Tracheal epithelial cell (primary cell): ENCODE results near the gene SLC38A1. TPM values are rescaled to one million over a fixed set of nuclear protein-coding genes. Genes with fewer than 3 reads are reported as not detected.

ENCODE experiments used
- total RNA-seq: library from RNA; depleted of rRNA; stranded (reverse); fragments of >200 nt; gene quantifications from 2 replicates; pipeline ENCODE4 v1.2.1, GENCODE V29; 2014

SLC38A1 gene
- total RNA-seq, result 189 and 287 TPM in 2 replicates

GRCh38 chr12:46268583-46269428, at the start of gene SLC38A1:
Gene SLC38A1, minus strand, starts transcription at chr12:46269043. Its CDS starts 29,243 bp downstream, at chr12:46239800.

Other genes with a start within 250 kb of the SLC38A1 start
- gene SLC38A2, start 103.7 kb upstream of the SLC38A1 start, total RNA-seq, result 458 and 957 TPM in 2 replicates